CD4-positive, alpha-beta T cell treated with Interleukin-10 for 1 hour (primary cell): ENCODE data around the gene GTPBP4.

Experiments used
- DNase-seq: peaks from one replicate; pipeline ENCODE4 v3.0.0-alpha.2; 2020

Gene GTPBP4

GRCh38 chr10:987870-988666, at the start of gene GTPBP4:
TSS of gene GTPBP4 (plus strand) at chr10:988434. CDS start at chr10:988480, 46 bp downstream.
- peak; percentile 97 for DNase-seq

- no peak for DNase-seq
Observed at GRCh38 chr10:938941-939678, 49.1 kb upstream of the GTPBP4 start.

GRCh38 chr10:943334-944033, 44.8 kb upstream of the GTPBP4 start:
- no peak for DNase-seq

GRCh38 chr10:944034-944831, 44.0 kb upstream of the GTPBP4 start:
- peak; percentile 15 for DNase-seq

GRCh38 chr10:945778-946177, 42.5 kb upstream of the GTPBP4 start:
- DNase-seq, result no peak

DNA sequence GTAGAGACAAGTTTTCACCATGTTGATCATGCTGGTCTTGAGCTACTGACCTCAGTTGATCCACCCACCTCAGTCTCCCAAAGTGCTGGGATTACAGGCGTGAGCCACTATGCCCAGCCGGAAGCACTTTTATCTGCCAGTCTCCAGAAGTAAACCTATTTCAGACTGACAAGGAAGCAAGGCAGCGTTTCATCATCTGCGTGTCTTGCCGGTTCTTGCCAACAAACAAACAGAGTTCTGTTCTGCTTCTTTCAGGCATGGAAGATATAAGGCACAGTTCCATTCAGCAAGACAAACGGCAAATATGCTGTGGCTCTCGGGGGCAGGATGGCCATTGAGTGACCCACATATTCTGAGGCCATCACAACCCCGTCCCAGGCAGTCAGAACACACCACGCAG, 41.2 kb upstream of the GTPBP4 start:
- no peak for DNase-seq

DNA sequence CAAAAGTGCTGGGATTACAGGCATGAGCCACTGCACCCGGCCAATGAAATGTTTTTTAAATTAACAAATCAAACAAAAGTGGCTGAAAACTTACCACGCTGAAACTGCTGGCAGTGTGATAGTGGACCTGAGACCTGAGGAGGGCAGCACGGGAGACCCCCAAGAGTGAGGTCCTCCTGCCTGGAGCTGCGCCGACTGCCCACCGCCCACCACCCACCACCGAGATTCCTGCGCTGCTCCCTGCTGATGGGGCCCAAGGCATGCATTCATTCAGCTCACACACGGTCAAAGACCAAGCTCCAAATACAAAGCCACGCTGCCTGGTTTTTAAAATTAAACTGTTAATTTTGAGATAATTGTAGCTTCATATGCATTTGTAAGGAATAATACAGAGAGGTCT, 40.4 kb upstream of the GTPBP4 start:
- no peak for DNase-seq

DNA sequence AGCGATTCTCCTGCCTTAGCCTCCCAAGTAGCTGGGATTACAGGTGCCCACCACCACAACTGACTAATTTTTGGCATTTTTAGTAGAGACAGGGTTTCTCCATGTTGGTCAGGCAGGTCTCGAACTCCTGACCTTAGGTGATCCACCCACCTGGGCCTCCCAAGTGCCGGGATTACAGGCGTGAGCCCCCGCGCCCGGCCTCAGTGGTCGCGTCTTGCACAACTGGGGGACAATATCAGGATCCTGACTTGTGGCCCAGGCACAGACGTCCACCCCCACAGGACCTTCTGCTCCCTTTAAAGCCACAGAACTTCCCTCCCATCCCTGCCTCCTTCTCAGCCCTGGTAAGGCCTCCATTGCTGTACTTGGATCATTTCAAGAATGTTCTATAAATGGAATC, 39.9 kb upstream of the GTPBP4 start:
- no peak for DNase-seq

DNA sequence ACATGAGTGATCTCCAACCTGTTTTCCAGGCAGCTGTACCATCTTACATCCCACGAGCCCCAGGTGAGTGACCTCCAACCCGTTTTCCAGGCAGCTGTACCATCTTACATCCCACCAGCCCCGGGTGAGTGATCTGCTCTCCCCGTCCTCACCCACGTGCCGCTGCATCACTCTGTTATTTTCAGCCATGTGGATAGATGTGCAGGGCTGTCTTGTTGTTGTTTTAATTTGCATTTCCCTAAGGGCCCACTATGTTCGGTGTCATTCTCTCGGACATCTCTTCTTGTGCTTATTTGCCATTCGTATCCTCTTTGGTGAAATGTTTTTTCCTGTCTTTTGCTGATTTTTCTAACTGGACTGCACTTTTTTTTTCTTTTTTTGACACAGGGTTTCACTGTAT, 38.8 kb upstream of the GTPBP4 start:
- DNase-seq, result no peak

- no peak for DNase-seq
Observed at GRCh38 chr10:953836-954235, 34.4 kb upstream of the GTPBP4 start.

GRCh38 chr10:954396-954795, 33.8 kb upstream of the GTPBP4 start:
- DNase-seq, result no peak

GRCh38 chr10:955127-955819, 33.0 kb upstream of the GTPBP4 start:
- no peak for DNase-seq

DNA sequence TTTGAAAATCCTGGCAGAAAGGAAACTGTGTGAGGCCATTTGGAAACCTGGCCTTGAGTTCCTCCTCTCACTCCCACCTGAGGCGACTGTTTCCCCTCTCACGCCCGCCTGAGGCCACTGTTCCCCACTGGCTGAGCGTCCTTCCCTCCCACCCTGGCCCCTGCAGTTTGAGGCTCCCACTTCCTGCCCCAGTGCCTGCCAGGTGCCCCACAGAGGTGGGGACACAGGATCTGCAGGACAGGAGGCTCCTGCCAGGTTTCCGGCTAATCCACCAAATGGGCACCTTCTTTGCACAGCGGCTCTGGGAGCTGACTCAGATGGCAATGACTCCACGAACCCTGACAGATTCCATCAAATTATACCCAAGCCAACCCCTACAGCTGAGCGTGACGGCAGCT, 32.4 kb upstream of the GTPBP4 start:
- no peak for DNase-seq

- DNase-seq, result no peak
Observed at GRCh38 chr10:958106-958505, 30.1 kb upstream of the GTPBP4 start.

DNA sequence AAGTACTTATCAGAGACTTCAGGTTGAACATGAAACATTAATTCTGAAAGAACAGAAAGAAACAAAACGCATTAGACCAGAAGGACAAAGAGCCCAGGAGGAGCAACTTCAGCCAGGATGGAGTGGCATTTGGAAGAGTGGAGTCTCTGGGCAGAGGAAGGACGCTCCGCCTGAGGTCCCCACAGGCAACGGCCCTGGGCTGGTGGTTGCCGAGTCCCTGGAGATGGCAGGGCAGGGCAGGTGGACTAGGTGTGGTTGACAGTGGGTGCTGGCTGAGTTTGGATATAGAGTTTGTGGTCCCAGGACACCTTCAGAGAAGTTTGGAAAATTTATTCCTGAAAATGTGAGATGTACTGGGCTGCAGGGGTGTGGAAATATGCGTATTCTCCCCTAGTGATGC, 29.4 kb upstream of the GTPBP4 start:
- no peak for DNase-seq

DNA sequence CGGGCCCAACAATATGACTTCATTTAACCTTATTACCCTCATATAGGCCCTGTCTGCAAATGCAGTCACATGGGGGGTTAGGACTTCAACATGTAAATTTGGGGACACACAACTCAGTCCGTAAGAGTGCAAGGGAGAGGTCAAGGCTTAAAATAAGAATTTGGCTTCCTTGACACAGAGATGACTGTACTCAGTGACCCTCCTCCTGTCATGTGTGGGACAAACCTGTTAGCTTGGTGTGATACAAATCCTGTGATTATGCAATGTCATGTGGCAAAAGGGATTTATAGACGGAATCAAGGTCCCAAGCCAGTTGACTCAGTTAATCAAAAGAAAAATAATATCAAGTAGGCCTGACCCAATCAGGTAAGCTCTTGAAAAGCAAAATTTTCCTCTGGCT, 25.9 kb upstream of the GTPBP4 start:
- DNase-seq, result no peak

DNA sequence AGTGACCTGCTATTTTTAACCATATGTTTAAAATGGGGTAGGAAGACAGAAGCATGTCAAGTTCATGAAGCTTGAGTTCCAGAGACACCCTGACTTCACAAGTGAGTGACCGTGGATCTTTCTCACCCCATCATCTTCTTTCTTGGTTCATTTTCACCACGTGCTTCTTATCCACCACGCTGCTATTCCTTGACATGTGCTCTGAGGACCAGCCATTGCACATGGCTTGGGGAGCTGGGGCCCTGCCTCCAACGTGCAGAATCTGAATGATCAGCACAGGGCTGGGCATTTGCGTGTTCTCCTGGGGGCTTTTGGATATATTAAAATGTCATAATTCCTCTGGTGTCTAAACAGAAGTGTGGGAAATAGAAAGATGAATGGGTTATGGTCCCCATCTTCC, 25.0 kb upstream of the GTPBP4 start:
- no peak for DNase-seq

DNA sequence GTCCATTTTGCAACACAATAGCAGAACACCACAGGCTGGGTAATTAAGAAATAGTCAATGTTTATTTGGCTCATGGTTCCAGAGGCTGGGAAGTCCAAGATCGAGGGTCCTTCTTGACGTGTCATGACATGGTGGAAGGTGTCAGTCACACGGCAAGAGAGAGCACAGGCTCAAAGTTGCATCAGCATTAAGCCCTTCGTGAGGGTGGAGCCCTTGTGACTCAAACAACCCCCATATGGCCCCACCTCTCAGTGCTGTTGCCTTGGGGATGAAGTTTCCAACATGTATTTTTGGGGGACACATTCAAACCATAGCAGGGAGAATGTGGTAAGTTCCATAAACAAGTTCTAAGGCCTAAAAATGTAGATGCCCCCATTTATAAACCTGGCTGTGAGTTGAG, 24.6 kb upstream of the GTPBP4 start:
- DNase-seq, result no peak

DNA sequence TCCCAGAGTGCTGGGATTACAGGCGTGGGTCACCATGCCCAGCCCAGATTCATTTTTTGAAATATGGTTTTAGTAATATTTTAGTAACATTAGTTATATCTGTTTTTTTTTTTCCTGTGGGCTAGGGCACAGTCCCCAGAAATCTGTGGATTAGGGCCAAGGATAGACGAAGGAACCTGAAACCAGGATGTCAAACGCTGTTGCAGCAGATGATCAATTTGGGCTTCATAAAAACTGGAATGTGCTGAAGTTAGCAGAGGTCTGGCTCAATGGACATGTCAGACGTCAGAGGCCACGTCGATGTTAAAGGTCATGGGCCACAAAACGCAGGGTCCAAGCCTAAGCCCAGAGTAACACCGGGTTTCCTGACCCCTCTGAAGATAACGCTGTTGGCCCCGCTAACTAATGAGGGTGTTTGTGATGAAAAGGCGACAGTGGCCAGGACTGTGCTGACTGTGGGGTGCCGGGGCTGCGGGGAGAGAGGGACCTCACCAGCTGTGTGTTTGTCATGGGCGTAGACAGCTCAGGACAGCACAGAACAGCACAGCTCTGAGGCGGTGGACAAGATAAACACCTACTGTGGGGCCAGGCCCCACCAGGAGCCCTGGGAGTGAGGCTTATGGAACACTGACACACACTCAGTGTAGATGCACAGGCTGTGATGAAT, 23.8 kb upstream of the GTPBP4 start:
- no peak for DNase-seq

DNA sequence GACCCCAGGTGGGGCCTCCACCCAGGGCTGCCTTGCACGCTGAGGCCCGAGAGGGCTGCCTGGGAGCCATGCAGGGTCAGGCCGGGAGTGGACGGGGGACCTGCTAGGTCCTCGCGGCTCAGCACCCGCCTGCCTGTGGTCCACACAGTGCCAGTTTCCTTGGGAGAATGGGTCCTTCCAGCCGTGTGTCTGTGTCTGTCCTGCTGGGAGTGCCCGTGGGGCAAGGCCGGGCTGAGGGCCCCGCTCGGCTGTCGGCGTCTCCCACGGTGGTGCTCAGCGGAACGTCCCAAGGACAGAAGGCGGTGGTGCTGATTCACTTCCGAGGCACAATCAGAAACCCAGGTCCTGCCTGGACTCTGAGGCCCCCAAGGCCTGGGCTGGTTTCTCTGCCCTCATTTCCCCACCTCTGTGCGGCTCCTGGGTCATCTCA, 23.2 kb upstream of the GTPBP4 start:
- DNase-seq, result no peak

DNA sequence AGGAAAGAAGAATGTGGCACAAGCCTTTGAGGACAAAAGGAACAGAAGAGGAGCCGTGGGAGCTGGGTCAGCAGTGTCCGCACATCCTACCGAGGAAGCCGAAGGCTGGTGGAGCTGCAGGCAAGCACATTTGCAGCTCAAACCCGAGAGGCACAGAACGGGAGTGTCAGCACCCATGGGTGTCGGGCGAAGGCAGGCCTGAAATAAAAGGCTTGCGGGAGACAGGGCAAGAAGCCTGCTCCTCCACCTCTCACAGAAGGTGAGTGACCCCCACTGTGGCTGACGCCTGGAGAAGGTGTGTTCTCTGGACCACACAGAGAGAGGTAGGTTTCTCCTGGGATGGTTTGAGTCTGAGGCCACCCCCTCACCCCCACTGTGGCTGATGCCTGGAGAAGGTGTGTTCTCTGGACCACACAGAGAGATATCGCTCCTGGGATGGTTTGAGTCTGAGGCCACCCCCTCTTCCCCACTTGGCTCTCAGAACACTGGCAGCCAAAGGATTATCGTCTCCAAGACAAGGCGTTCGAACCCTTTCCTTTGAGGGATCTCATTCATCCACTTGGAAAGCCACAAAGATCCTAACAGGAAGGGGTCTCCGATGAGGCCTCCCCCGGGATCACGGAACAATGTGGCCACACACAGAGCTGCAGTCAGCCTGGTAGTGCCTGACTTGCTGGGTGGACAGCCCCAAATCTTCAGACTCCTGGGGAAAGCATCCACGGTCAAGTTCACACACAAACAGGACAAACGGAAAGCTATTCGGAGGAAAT, 21.6 kb upstream of the GTPBP4 start:
- no peak for DNase-seq
